ENCODE measurements around the gene TRIM45. TPM values are rescaled to one million over a fixed set of nuclear protein-coding genes. Genes with fewer than 3 reads are reported as not detected.

Gene TRIM45
- total and polyA plus RNA-seq, 2 of the 4 experiments (the other 2 are of a cell fraction): 2.0 to 5.1 TPM

GRCh38 chr1:117068580-117068979 is 53.0 kb downstream of the TRIM45 start:
- Histone ChIP-seq H4K8ac (ENCODE audit: low read depth in 2 of 2, low read length in 2 of 2) (no peak overlapping the region; a peak in 1 of 4 replicates), H3K14ac (replicated peaks; ENCODE audit: low read depth, low read length) (no peak overlapping the region), H3K27me3 (ENCODE audit: control insufficient read depth, insufficient read depth, low read length) (no peaks in the 10 kb centered on the region), H3K4me2 (ENCODE audit: low read depth, low read length) (no peak overlapping the region), H2AFZ (replicated peaks; ENCODE audit: low read length, poor library complexity) (no peak overlapping the region), H3K18ac (ENCODE audit: low read depth, low read length) (no peak overlapping the region), H2AK5ac (ENCODE audit: low read depth, low read length) (no peak overlapping the region), H2BK120ac (ENCODE audit: low read depth, low read length) (no peak overlapping the region), H3K9ac (ENCODE audit: low read depth, low read length) (no peak overlapping the region; the same call in 1 of the 2 replicates), H3K79me1 (ENCODE audit: low read depth in 1 of 2, low read length in 2 of 2) (peaks cover 9% of the 10 kb centered on the region in 2 experiments; a peak in 2 of 4 replicates), H3K56ac (ENCODE audit: extremely low read depth, insufficient read depth, low read length) (no peak overlapping the region), H2BK15ac (ENCODE audit: low read depth, low read length) (no peak overlapping the region), H3K4ac (ENCODE audit: low read depth, low read length) (no peak overlapping the region), H3K27ac (ENCODE audit: insufficient read depth, low read length) (no peak overlapping the region), H4K5ac (ENCODE audit: low read depth, low read length) (no peak overlapping the region), H3K36me3 (ENCODE audit: control insufficient read depth, insufficient read depth, low read length) (no peaks in the 10 kb centered on the region; the same call in 1 of the 2 replicates), H3K4me3 (ENCODE audit: insufficient read depth, low read depth, low read length) (no peak overlapping the region), H4K20me1 (ENCODE audit: insufficient read depth, low read length) (no peaks in the 10 kb centered on the region), H4K91ac (ENCODE audit: insufficient read depth, low read depth, low read length) (no peak overlapping the region), H3K9me3 (ENCODE audit: control insufficient read depth, insufficient read depth, low read length) (no peaks in the 10 kb centered on the region), H2BK20ac (ENCODE audit: low read depth, low read length) (no peak overlapping the region), H2AK9ac (replicated peaks; ENCODE audit: low read depth, low read length, poor library complexity) (no peak overlapping the region), H3K4me1 (ENCODE audit: control insufficient read depth, insufficient read depth, low read length) (no peaks in the 10 kb centered on the region), H2BK5ac (ENCODE audit: low read depth, low read length, poor library complexity, severe bottlenecking) (no peak overlapping the region), H3K9me1 (ENCODE audit: insufficient read depth, low read length) (no peaks in the 10 kb centered on the region; the same call in 1 of the 2 replicates), H3K23ac (ENCODE audit: low read depth, low read length) (no peak overlapping the region)
- in situ Hi-C loops (cut with MboI; ENCODE audit: low sequenced_read_pairs) (no loop called here), intact Hi-C loops (cut with micrococcal nuclease) (loop anchor here (1.0 to 10.0 kb wide), 7 partner anchors 52 to 856 kb away; partner anchors contain the start of genes GDAP2, TRIM45 and WDR3), dilution Hi-C loops (cut with HindIII; ENCODE audit: low sequenced_read_pairs, unreplicated experiment) (no loop called here)
- ATAC-seq (ENCODE audit: low read depth): no peak
- 100% methylated on average over 1 of the region's 5 CpGs; no CpG with 5 or more reads in 1 of the 2 experiments for WGBS, 2 experiments (ENCODE audit: extremely low coverage in 2 of 2, insufficient read length in 1 of 2)
- ChIA-PET CTCF (interaction anchor here (0.5 to 4.4 kb wide), 12 partner anchors 14 to 1246 kb away, joined by 3 to 43 read pairs (median 4); no protein-coding TSS in a partner anchor), POLR2A (ENCODE audit: unreplicated experiment) (no interaction called here)
- TF ChIP-seq BHLHE40 (IDR thresholded peaks at IDR 0.05; ENCODE audit: low read depth, low read length) (no peak), CHD1 (IDR thresholded peaks at IDR 0.05; ENCODE audit: low read depth, low read length) (no peak), NFE2L2 (IDR thresholded peaks at IDR 0.05; ENCODE audit: low read depth, low read length) (no peak), MXI1 (IDR thresholded peaks at IDR 0.05; ENCODE audit: borderline replicate concordance, low read depth, low read length) (no peak), POLR2A (IDR thresholded peaks at IDR 0.05; ENCODE audit: low read depth, low read length) (no peak), MAZ (IDR thresholded peaks at IDR 0.05; ENCODE audit: borderline replicate concordance, low read depth, low read length) (no peak), CTCF (conservative IDR thresholded peaks at IDR 0.05; ENCODE audit: low read depth, low read length) (no peak)
- BruUV-seq (replicated peaks): no TSS peak
- no peak for DNase-seq

All from IMR-90 (cell line).